ENCODE data around the gene MARCHF11. TPM values are rescaled to one million over a fixed set of nuclear protein-coding genes. Genes with fewer than 3 reads are reported as not detected.

MARCHF11 gene
- total RNA-seq, 1 experiment from 2014 or later = not detected

GRCh38 chr5:16115140-16115539, 64.5 kb downstream of the MARCHF11 start (continued):
- TF ChIP-seq POLR2AphosphoS5 (IDR thresholded peaks at IDR 0.05; ENCODE audit: low read depth, low read length) = no peak
- TF ChIP-seq EZH2phosphoT487 (IDR thresholded peaks at IDR 0.05; ENCODE audit: borderline replicate concordance) = no peak
- no peak for TF ChIP-seq CEBPB (IDR thresholded peaks at IDR 0.05; ENCODE audit: low read depth)
- TF ChIP-seq ZNF274 (IDR thresholded peaks at IDR 0.05; ENCODE audit: low read depth, low read length) = no peak
- no peak for TF ChIP-seq EGR1 (IDR thresholded peaks at IDR 0.05; ENCODE audit: low read depth)
- TF ChIP-seq SIN3A (IDR thresholded peaks at IDR 0.05; ENCODE audit: low read depth) = no peak

DNA sequence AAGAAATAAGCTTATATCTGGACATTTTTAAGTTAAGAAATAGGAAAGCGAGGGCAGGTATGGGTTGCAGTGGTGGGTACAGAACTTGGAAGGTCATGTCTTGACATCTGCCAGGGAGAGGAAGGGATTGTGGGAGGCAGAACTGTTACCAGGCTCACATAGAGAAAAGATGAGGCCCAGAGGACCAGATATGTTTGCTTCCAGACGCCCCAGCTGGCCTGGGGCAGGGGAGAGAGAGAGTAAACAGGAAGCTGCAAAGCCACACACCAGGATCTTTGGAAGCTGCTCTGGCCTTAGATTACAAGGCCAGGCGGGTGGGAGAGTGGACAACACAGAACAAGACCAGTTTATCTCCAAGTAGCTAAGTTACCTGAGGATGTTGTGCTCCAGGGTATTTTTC, 71.2 kb downstream of the MARCHF11 start:
- Histone ChIP-seq H3K9me3 (ENCODE audit: control insufficient read depth in 1 of 2, insufficient read depth in 1 of 2, low read depth in 1 of 2, low read length in 2 of 2) (peaks cover 0 to 15% of the 10 kb centered on the region in 2 experiments; a peak in 2 of 4 replicates), H3K4me3 (replicated peaks in 1 of 2; ENCODE audit: low read depth in 1 of 2, low read length in 2 of 2) (no peak overlapping the region), H3K9ac (ENCODE audit: low read length) (no peak overlapping the region), H3K36me3 (ENCODE audit: control insufficient read depth in 1 of 2, insufficient read depth in 2 of 2, low read length in 2 of 2) (no peaks in the 10 kb centered on the region), H3K9me2 (ENCODE audit: insufficient read depth) (no peaks in the 10 kb centered on the region), H2AFZ (ENCODE audit: low read depth, low read length, poor library complexity, severe bottlenecking) (no peak overlapping the region), H3K27ac (ENCODE audit: low read depth, low read length) (no peak overlapping the region), H3K4me2 (ENCODE audit: low read length) (no peak overlapping the region), H3K79me2 (ENCODE audit: insufficient read depth, low read length) (no peaks in the 10 kb centered on the region), H3K4me1 (ENCODE audit: control insufficient read depth in 1 of 2, insufficient read depth in 2 of 2, low read length in 2 of 2) (no peaks in the 10 kb centered on the region), H4K20me1 (ENCODE audit: insufficient read depth) (no peaks in the 10 kb centered on the region), H3K27me3 (ENCODE audit: insufficient read depth, low read length) (no peaks in the 10 kb centered on the region)
- BruUV-seq (replicated peaks) = no TSS peak
- ATAC-seq (no peak), DNase-seq (ENCODE audit: low read depth, low spot score) (no peak)
- no peak for TF ChIP-seq EGR1 (IDR thresholded peaks at IDR 0.05; ENCODE audit: low read depth)
- no peak for TF ChIP-seq SRF (IDR thresholded peaks at IDR 0.05; ENCODE audit: low read depth)
- TF ChIP-seq, protein P1, sequence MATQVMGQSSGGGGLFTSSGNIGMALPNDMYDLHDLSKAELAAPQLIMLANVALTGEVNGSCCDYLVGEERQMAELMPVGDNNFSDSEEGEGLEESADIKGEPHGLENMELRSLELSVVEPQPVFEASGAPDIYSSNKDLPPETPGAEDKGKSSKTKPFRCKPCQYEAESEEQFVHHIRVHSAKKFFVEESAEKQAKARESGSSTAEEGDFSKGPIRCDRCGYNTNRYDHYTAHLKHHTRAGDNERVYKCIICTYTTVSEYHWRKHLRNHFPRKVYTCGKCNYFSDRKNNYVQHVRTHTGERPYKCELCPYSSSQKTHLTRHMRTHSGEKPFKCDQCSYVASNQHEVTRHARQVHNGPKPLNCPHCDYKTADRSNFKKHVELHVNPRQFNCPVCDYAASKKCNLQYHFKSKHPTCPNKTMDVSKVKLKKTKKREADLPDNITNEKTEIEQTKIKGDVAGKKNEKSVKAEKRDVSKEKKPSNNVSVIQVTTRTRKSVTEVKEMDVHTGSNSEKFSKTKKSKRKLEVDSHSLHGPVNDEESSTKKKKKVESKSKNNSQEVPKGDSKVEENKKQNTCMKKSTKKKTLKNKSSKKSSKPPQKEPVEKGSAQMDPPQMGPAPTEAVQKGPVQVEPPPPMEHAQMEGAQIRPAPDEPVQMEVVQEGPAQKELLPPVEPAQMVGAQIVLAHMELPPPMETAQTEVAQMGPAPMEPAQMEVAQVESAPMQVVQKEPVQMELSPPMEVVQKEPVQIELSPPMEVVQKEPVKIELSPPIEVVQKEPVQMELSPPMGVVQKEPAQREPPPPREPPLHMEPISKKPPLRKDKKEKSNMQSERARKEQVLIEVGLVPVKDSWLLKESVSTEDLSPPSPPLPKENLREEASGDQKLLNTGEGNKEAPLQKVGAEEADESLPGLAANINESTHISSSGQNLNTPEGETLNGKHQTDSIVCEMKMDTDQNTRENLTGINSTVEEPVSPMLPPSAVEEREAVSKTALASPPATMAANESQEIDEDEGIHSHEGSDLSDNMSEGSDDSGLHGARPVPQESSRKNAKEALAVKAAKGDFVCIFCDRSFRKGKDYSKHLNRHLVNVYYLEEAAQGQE (IDR thresholded peaks at IDR 0.05; ENCODE audit: low read depth) = no peak
- no peak for TF ChIP-seq EZH2 (IDR thresholded peaks at IDR 0.05)
- intact Hi-C loops (cut with micrococcal nuclease) = no loop called here
- ChIA-PET CTCF (no interaction called here), POLR2A (no interaction called here), RAD21 (ENCODE audit: low non-redundant PET in 1 of 2, low total read pairs in 2 of 2, uncharacterized antibody in 2 of 2, unreplicated experiment in 2 of 2) (no interaction called here)

Measured in HCT116 (cell line).